ENCODE results near the gene B3GNT7.
"Not testable (repeated sequence)": the region's sequence is repeated elsewhere in the genome, so short reads cannot be mapped to it uniquely, and the experiment has no call there.

Gene B3GNT7

DNA sequence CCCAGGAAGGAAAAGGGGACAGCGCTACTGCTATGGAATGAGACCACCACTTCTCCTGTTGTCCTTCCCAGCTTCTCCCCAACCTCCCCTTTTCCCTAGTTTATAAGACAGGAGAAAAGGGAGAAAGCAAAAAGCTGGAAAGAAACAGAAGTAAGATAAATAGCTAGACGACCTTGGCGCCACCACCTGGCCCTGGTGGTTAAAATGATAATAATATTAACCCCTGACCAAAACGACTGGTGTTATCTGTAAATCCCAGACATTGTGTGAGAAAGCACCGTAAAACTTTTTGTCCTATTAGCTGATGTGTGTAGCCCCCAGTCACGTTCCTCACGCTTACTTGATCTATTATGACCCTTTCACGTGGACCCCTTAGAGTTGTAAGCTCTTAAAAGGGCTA is 5.2 kb downstream of the B3GNT7 start:
- not testable (repeated sequence) for DNase-seq (ENCODE audit: low read depth in 2 of 2)

- not testable (repeated sequence) for DNase-seq (ENCODE audit: low read depth in 2 of 2)
These were observed 5.6 kb downstream of the B3GNT7 start for GRCh38 chr2:231401101-231401500.

DNA sequence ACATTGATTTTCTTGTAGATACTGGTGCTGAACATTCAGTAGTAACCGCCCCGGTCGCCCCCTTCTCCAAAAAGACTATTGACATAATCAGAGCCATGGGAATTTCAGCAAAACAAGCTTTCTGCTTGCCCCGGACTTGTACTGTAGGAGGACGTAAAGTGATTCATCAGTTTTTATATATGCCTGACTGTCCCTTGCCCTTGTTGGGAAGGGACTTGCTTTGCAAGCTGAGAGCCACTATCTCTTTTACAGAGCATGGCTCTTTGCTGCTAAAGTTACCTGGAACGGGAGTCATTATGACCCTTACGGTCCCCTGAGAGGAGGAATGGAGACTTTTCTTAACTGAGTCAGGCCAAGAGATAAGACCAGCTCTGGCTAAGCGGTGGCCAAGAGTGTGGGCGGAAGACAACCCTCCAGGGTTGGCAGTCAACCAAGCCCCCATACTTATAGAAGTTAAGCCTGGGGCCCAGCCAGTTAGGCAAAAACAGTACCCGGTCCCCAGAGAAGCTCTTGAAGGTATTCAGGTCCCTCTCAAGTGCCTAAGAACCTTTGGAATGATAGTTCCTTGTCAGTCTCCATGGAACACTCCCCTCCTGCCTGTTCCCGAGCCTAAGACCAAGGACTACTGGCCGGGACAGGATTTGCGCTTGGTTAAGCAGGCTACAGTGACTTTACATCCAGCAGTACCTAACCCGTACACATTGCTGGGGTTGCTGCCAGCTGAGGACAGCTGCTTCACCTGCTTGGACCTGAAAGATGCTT is 8.1 kb downstream of the B3GNT7 start:
- not testable (repeated sequence) for DNase-seq (ENCODE audit: low read depth in 2 of 2)

DNA sequence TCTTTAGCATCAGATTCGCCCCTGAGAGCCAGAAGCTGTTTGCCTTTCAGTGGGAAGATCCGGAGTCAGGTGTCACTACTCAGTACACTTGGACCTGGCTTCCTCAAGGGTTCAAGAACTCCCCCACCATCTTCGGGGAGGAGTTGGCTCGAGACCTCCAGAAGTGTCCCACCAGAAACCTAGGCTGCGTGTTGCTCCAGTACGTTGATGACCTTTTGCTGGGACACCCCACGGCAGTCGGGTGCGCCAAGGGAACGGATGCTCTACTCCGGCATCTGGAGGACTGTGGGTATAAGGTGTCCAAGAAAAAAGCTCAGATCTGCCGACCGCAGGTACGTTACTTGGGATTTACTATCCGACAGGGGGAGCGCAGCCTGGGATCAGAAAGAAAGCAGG is 8.7 kb downstream of the B3GNT7 start:
- DNase-seq (ENCODE audit: low read depth in 2 of 2) = not testable (repeated sequence)

- not testable (repeated sequence) for DNase-seq (ENCODE audit: low read depth in 2 of 2)
These were observed 10.3 kb downstream of the B3GNT7 start for GRCh38 chr2:231405601-231406367.

DNA sequence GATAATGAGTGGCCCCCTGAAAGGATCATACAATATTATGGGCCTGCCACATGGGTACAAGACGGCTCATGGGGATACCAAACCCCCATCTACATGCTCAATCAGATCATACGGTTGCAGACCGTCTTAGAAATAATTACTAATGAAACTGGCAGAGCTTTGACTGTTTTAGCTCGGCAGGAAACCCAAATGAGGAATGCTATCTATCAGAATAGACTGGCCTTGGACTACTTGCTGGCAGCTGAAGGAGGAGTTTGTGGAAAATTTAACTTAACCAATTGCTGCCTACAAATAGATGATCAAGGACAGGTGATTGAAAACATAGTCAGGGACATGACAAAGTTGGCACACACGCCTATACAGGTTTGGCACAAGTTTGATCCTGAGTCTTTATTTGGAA is 12.2 kb downstream of the B3GNT7 start:
- not testable (repeated sequence) for DNase-seq (ENCODE audit: low read depth in 2 of 2)

GRCh38 chr2:231408304-231408703 is 12.8 kb downstream of the B3GNT7 start:
- not testable (repeated sequence) for DNase-seq (ENCODE audit: low read depth in 2 of 2)

DNA sequence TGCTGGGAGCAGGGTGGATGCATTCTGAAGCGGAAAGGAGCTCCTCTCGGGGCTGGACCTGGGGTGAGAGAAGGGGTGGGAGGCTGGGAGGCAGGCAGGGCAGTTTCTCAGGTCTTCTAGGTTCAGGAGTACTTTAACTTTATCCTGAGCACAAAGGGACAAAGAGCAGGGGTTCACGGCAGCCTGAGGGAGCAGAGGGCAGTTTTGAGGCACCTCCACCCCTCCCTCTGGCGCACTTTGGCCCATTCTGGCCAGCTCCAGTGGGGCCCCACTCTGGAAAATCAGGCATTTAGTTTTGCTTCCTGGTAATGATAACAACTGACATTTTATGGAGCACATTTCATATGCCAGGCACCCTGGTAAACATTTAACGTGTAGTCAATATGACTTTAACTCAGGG is 14.3 kb downstream of the B3GNT7 start:
- no peak for DNase-seq (ENCODE audit: low read depth in 2 of 2)

DNA sequence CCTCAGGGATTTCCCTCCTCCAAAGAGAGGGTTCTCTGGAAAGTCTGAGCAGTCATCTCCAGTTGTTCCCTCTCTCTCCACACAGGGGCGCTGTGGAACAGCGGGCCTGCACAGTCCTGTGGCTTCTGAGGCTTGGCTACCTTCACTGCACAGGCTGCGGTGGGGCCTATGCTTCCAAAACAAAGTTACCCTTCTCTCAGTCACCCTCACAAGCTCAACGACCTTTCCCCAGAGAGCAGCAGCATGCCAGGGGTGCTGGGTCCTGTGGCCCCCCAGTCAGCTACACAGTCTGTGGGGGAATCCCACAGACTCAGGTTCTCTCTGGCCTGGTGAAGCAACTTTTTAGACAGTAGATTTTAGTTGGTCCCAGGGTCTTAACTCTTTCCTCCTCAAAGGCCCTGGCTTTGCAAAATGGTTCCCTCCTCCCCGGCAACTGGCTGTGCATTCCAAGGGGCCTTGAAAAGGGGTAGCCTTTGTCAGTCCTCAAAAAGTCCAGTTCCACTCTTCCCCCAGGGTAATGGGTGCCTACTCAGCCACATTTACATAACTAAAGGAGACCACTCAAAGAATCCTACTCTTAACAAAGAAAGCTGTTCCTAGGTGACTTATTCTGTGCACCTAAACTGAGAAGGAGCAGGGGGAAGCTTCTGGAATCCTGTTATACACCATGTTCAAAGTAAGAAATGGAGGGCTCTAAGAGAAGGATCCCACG is 14.9 kb downstream of the B3GNT7 start:
- DNase-seq (ENCODE audit: low read depth in 2 of 2) = no peak

GRCh38 chr2:231411237-231411636 is 15.7 kb downstream of the B3GNT7 start:
- no peak for DNase-seq (ENCODE audit: low read depth in 2 of 2)

GRCh38 chr2:231411831-231412617 is 16.5 kb downstream of the B3GNT7 start:
- peak; percentile 55 to 60 for DNase-seq (ENCODE audit: low read depth in 2 of 2)

GRCh38 chr2:231412618-231412963 is 17.1 kb downstream of the B3GNT7 start:
- DNase-seq (ENCODE audit: low read depth in 2 of 2) = no peak

DNA sequence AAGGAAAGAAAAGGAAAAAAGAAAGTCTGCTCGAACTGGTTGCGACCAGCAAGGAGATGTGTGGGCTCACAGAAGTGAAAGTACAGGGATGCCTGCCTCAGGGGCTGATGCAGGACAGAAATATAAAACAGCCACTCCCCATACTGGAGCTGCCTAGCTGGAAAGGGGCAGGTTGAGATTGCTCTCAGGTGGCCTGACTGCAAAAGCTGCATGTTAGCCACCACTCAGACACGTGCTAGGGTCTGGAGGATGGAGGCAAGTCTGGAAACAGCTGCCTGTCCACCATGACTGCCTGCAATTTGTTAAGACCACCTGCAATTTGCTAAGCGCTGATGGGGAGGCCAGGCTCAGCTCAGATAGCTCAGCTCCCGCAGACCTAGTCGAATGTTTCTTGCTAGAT is 17.9 kb downstream of the B3GNT7 start:
- no peak for DNase-seq (ENCODE audit: low read depth in 2 of 2)

GRCh38 chr2:231413921-231414476 is 18.5 kb downstream of the B3GNT7 start:
- DNase-seq (ENCODE audit: low read depth in 2 of 2) = no peak

GRCh38 chr2:231415029-231415428 is 19.5 kb downstream of the B3GNT7 start:
- no peak for DNase-seq (ENCODE audit: low read depth in 2 of 2)

DNA sequence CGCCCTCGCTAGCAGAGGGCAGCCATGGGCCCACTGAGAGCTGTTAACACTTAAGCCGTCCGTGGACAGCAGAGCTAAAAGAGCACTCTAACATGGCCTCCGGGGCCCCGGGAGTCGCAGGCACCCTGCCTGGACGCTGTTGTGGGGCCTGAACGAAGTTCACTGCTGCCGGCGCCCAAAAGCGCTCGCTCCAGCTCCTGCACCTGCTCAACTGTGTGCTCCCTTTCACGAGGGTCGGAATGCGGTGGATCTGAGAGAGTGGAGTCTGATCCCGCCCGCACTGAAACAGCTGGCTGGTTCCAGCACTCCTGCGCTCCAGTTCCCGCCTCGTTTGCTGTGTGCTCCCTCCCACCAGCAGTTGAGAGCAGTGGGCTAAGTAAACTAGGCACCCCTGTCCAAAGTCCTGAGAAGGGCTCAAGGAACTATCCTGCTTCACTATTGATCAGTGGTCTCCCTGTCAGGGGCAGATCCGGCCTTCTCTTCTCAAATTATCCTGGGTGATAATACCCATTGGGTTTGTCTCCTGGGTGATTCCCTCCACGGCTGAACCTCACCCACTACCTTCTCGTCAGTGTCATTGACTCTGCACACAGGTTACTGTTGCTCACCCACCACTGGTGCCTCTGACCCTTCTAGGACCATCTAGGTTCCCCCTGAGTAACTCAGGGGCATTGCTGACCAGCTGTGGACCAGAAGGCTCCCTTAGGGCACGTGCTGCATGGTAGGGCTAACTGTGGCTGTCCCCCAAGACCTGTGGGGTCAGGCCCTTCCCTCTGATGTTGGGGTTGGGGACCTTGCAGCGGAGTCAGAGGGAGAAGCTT is 23.5 kb downstream of the B3GNT7 start:
- DNase-seq (ENCODE audit: low read depth in 2 of 2) = no peak

DNA sequence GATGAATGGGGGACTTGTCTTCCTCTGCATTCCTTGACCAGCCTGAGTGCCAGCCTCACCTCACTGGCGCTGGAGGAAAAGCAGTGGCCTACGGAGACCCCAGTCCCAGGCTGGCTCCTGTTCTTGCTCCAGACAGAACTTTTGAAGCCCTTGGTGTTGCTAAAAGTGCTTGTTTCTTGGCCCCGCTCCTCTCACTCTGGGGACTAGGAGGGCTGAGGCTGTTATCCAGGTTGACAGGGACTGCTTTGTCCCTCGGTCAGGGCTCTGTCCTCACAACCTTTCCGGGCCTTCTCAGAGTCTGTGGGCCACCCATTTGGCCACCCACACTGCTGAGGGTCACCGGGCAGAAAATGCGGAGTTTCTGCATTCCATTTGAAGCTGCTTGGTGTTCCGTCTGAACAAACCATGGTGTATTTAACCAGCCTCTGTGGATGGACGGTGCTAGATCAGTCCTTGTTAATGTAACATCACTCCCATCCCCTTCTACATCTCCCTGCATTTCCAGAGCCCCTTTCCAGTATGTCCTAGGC is 25.6 kb downstream of the B3GNT7 start:
- DNase-seq (ENCODE audit: low read depth in 2 of 2) = no peak

DNA sequence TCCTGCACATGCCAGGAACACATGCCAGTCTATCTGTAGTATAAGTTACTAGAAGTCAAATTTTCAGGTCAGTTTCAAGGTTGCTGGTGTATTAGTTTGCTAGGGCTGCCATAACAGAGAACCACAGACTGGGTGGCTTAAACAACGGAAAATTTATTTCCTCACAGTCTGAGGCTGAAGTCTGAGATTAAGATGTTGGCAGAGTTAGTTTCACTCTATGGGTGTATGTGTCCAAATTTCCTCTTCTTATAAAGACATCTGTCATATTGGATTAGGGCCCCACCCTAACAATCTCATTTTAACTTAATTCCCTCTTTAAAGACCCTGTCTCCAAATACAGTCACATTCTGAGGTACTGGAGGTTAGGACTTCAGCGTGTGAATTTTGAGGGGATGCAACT is 26.5 kb downstream of the B3GNT7 start:
- DNase-seq (ENCODE audit: low read depth in 2 of 2) = no peak

DNA sequence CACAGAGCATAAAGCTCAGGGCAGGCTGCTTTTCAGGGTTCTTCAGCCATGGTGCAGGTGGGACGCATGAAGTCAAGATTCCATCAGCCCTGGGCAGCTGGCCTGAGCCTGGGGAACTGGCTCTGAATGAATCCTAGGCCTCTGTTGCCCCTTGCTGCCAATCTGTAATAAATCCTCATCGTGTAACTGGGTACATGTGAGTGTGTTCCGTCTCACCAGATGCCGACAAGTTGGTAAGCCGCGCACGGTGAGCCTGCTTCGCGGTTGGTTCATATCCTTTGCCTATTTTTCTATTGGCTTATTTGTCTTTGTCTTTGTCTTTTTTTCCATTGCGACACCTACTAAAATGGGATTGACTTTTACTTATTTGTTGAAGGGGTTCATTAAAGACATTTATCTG is 27.7 kb downstream of the B3GNT7 start:
- no peak for DNase-seq (ENCODE audit: low read depth in 2 of 2)

- DNase-seq (ENCODE audit: low read depth in 2 of 2) = no peak
These were observed 29.8 kb downstream of the B3GNT7 start for GRCh38 chr2:231425291-231425810.

All from fibroblast of skin of left quadriceps (primary cell).